Measurements from ENCODE around the gene C20orf173.

Gene C20orf173

GRCh38 chr20:35564905-35565304 is 35.5 kb upstream of the C20orf173 start:
- no peaks in the 10 kb centered on the region for H3K27me3 ChIP-seq (ENCODE audit: insufficient read depth, low read length, poor library complexity)
- DNase-seq (no peak), ATAC-seq (ENCODE audit: insufficient read depth, low read depth) (no peak)
- TF ChIP-seq EZH2 (IDR thresholded peaks at IDR 0.05; ENCODE audit: borderline replicate concordance, low read depth, low read length, severe bottlenecking) (no peak), CTCF (IDR thresholded peaks at IDR 0.05; ENCODE audit: borderline replicate concordance, extremely low read depth, low read length, poor library complexity, severe bottlenecking) (no peak)
- H3K4me1 ChIP-seq (ENCODE audit: insufficient read depth, low read length): no peaks in the 10 kb centered on the region
- no peak overlapping the region for H3K4me3 ChIP-seq (ENCODE audit: low read depth in 1 of 2, low read length in 2 of 2)
- no peaks in the 10 kb centered on the region for H3K79me2 ChIP-seq (ENCODE audit: insufficient read depth, low read length)
- no peak overlapping the region for H2AFZ ChIP-seq (ENCODE audit: low read depth, low read length)
- H3K36me3 ChIP-seq (ENCODE audit: insufficient read depth, low read length): no peaks in the 10 kb centered on the region
- no peak overlapping the region for H3K27ac ChIP-seq (ENCODE audit: low read length)
- H4K20me1 ChIP-seq (ENCODE audit: insufficient read depth, low read length): no peaks in the 10 kb centered on the region
- no peak overlapping the region for H3K4me2 ChIP-seq (ENCODE audit: insufficient read depth, low read length)
- H3K9ac ChIP-seq (ENCODE audit: low read depth, low read length): no peak overlapping the region
- no peaks in the 10 kb centered on the region for H3K9me3 ChIP-seq (ENCODE audit: insufficient read depth, low read length, severe bottlenecking)

DNA sequence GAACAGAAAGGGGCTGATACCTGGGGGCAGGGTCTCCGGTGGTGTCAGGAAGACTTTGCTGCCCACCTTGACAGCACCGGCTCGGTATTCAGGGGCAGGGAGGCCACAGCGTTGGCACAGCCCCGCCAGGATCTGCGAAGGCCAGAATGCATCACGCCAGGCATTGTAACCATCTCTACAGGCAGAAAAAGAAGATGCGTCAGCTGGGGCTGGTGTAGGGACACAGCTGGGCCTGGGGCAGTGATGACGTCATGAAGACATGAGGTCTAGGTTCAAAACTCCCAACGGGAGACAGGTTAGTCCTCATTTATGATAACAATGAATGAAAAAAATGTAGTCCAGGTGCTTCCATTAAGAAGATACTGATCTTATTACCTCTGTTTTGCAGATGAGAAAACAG is 34.4 kb upstream of the C20orf173 start:
- H3K4me2 ChIP-seq (ENCODE audit: insufficient read depth, low read length): no peak overlapping the region
- no peaks in the 10 kb centered on the region for H3K36me3 ChIP-seq (ENCODE audit: insufficient read depth, low read length)
- no peak overlapping the region for H3K27ac ChIP-seq (ENCODE audit: low read length)
- no peaks in the 10 kb centered on the region for H3K79me2 ChIP-seq (ENCODE audit: insufficient read depth, low read length)
- no peaks in the 10 kb centered on the region for H3K27me3 ChIP-seq (ENCODE audit: insufficient read depth, low read length, poor library complexity)
- no peak overlapping the region for H3K4me3 ChIP-seq (ENCODE audit: low read depth in 1 of 2, low read length in 2 of 2)
- TF ChIP-seq CTCF (IDR thresholded peaks at IDR 0.05; ENCODE audit: borderline replicate concordance, extremely low read depth, low read length, poor library complexity, severe bottlenecking): no peak
- TF ChIP-seq EZH2 (IDR thresholded peaks at IDR 0.05; ENCODE audit: borderline replicate concordance, low read depth, low read length, severe bottlenecking): no peak
- no peaks in the 10 kb centered on the region for H3K9me3 ChIP-seq (ENCODE audit: insufficient read depth, low read length, severe bottlenecking)
- no peak overlapping the region for H2AFZ ChIP-seq (ENCODE audit: low read depth, low read length)
- no peak overlapping the region for H3K9ac ChIP-seq (ENCODE audit: low read depth, low read length)
- H3K4me1 ChIP-seq (ENCODE audit: insufficient read depth, low read length): no peaks in the 10 kb centered on the region
- ATAC-seq (ENCODE audit: insufficient read depth, low read depth) (no peak), DNase-seq (no peak)
- H4K20me1 ChIP-seq (ENCODE audit: insufficient read depth, low read length): no peaks in the 10 kb centered on the region

DNA sequence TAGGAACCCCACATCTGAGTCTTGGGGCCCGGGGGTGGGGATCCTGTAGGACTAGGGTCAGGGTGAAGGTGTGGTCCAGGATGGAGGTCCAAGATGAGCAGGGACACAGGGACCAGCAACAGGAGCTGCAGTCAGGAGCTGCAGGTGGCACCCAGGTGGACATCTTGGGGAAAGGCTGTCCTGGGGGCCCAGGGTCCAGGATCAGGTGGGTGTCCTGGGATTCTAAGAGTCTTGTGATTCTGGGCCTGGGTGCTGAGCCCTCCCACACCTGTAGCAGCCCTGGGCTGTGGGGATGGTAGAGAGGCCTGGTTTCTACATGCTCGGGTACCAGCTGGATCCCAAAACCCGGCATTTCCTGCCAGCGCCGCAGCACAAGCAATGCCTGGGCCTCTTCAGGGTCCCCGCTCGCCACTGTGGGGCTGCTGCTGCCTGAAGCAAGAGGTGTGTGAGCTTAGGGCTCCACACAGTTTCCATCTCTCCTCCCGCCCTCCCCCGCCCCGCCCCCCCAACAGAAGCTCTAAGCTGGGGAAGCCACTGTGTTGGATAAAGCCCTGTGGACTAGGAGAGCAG is 33.2 kb upstream of the C20orf173 start:
- TF ChIP-seq CTCF (IDR thresholded peaks at IDR 0.05; ENCODE audit: borderline replicate concordance, extremely low read depth, low read length, poor library complexity, severe bottlenecking) (no peak), EZH2 (IDR thresholded peaks at IDR 0.05; ENCODE audit: borderline replicate concordance, low read depth, low read length, severe bottlenecking) (no peak)
- ATAC-seq (ENCODE audit: insufficient read depth, low read depth): no peak
- Histone ChIP-seq H3K4me2 (ENCODE audit: insufficient read depth, low read length) (no peak overlapping the region), H3K9ac (ENCODE audit: low read depth, low read length) (no peak overlapping the region), H3K27ac (ENCODE audit: low read length) (no peak overlapping the region), H3K27me3 (ENCODE audit: insufficient read depth, low read length, poor library complexity) (no peaks in the 10 kb centered on the region), H2AFZ (ENCODE audit: low read depth, low read length) (no peak overlapping the region), H3K36me3 (ENCODE audit: insufficient read depth, low read length) (peaks cover 7% of the 10 kb centered on the region), H4K20me1 (ENCODE audit: insufficient read depth, low read length) (no peaks in the 10 kb centered on the region), H3K79me2 (ENCODE audit: insufficient read depth, low read length) (no peaks in the 10 kb centered on the region), H3K4me1 (ENCODE audit: insufficient read depth, low read length) (no peaks in the 10 kb centered on the region), H3K4me3 (ENCODE audit: low read depth in 1 of 2, low read length in 2 of 2) (no peak overlapping the region), H3K9me3 (ENCODE audit: insufficient read depth, low read length, severe bottlenecking) (no peaks in the 10 kb centered on the region)
- DNase-seq: no peak

- Histone ChIP-seq H3K79me2 (ENCODE audit: insufficient read depth, low read length) (no peaks in the 10 kb centered on the region), H3K27ac (ENCODE audit: low read length) (no peak overlapping the region), H3K27me3 (ENCODE audit: insufficient read depth, low read length, poor library complexity) (no peaks in the 10 kb centered on the region), H2AFZ (ENCODE audit: low read depth, low read length) (no peak overlapping the region), H3K4me1 (ENCODE audit: insufficient read depth, low read length) (no peaks in the 10 kb centered on the region), H3K4me2 (ENCODE audit: insufficient read depth, low read length) (no peak overlapping the region), H3K9me3 (ENCODE audit: insufficient read depth, low read length, severe bottlenecking) (no peaks in the 10 kb centered on the region), H3K36me3 (ENCODE audit: insufficient read depth, low read length) (peaks cover 16% of the 10 kb centered on the region), H3K4me3 (ENCODE audit: low read depth in 1 of 2, low read length in 2 of 2) (no peak overlapping the region), H4K20me1 (ENCODE audit: insufficient read depth, low read length) (no peaks in the 10 kb centered on the region), H3K9ac (ENCODE audit: low read depth, low read length) (no peak overlapping the region)
- ATAC-seq (ENCODE audit: insufficient read depth, low read depth) (no peak), DNase-seq (no peak)
- no peak for TF ChIP-seq CTCF (IDR thresholded peaks at IDR 0.05; ENCODE audit: borderline replicate concordance, extremely low read depth, low read length, poor library complexity, severe bottlenecking)
- TF ChIP-seq EZH2 (IDR thresholded peaks at IDR 0.05; ENCODE audit: borderline replicate concordance, low read depth, low read length, severe bottlenecking): no peak
Measured at GRCh38 chr20:35561671-35562070, 32.2 kb upstream of the C20orf173 start.
